K562 (cell line): ENCODE data around the gene CXCL14. TPM values are rescaled to one million over a fixed set of nuclear protein-coding genes. Genes with fewer than 3 reads are reported as not detected.

ENCODE experiments used
- ATAC-seq: fragments of 200-7000 bp; cut with Tn5 transposase; 3 replicates; pipeline ENCODE4 v1.9.1; 2020; ENCODE audit warnings: moderate library complexity
- BruUV-seq: library from RNA; stranded (reverse); fragments of 400-500 nt; replicated peaks from 2 replicates; lab custom pipeline; 2021; lab: Mats Ljungman, UMichigan
- CTCF ChIA-PET: fragments of 300-600 bp; formaldehyde crosslinking; extraction: SDS; loops from one replicate; lab custom pipeline; 2021; ENCODE audit warnings: low intra/inter-chr PET ratio; lab: Yijun Ruan, JAX
- POLR2A ChIA-PET: fragments of 300-600, 350-650 bp; sonication (Branson Sonifier 250); formaldehyde crosslinking; extraction: SDS; loops from one replicate; lab custom pipeline; 2021; ENCODE audit warnings: antibody characterized with exemption, inconsistent platforms; lab: Yijun Ruan, JAX
- DNase-seq, 4 experiments: peaks; one replicate each; pipeline versions ENCODE4 v3.0.0 to v3.0.0-alpha.2; 2011 to 2018; ENCODE audit warnings: low spot score in 3 of 4, mixed read lengths in 3 of 4; ENCODE audit errors: extremely low read depth in 1 of 4
- FAIRE-seq: peaks from 2 replicates; lab custom pipeline; 2011; peaks lifted over from hg19 to GRCh38; lab: Jason Lieb, UNC
- H2AFZ ChIP-seq: 2 replicates; pipeline ENCODE4 v1.6.0; 2011; ENCODE audit warnings: low read depth, low read length, control low read depth, inconsistent platforms
- H3K27ac ChIP-seq: fragments of 200-600 bp; 3 replicates; pipeline ENCODE4 v1.8.0; 2011; ENCODE audit warnings: low read depth, mild to moderate bottlenecking, control low read depth, inconsistent platforms, low read length, moderate library complexity, mixed read lengths; ENCODE audit errors: extremely low read depth
- H3K27me3 ChIP-seq, 2 experiments: fragments of 300-600 bp in 1 of 2; 2 replicates in 1 of 2; 3 replicates in 1 of 2; pipeline versions ENCODE4 v1.6.0 to v1.8.0; 2011; ENCODE audit warnings: inconsistent platforms in 2 of 2, low read length in 2 of 2, mild to moderate bottlenecking in 1 of 2, mixed read lengths in 1 of 2, moderate library complexity in 1 of 2; ENCODE audit not compliant: control insufficient read depth in 2 of 2, insufficient read depth in 2 of 2
- H3K36me3 ChIP-seq: fragments of 300-600 bp; 3 replicates; pipeline ENCODE4 v1.8.0; 2011; ENCODE audit warnings: mild to moderate bottlenecking, low read length, inconsistent platforms; ENCODE audit not compliant: control insufficient read depth, insufficient read depth
- H3K4me1 ChIP-seq, 2 experiments: fragments of 200-600 bp in 1 of 2; replicated peaks in 1 of 2; 2 replicates in 1 of 2; 3 replicates in 1 of 2; pipeline versions ENCODE4 v1.5.1 to v1.8.0; 2011; ENCODE audit warnings: inconsistent platforms in 2 of 2, low read length in 2 of 2, mild to moderate bottlenecking in 1 of 2, mixed read lengths in 1 of 2, moderate library complexity in 1 of 2; ENCODE audit not compliant: control insufficient read depth in 2 of 2, insufficient read depth in 2 of 2
- H3K4me2 ChIP-seq: 2 replicates; pipeline ENCODE4 v1.6.1; 2011; ENCODE audit warnings: low read length, control low read depth, inconsistent platforms, mixed read lengths; ENCODE audit not compliant: insufficient read depth
- H3K4me3 ChIP-seq: fragments of 200-600 bp; sonication (generic), shearing (Covaris generic); 2 replicates; pipeline ENCODE4 v1.5.1; 2016; ENCODE audit warnings: control low read depth, inconsistent platforms
- H3K79me2 ChIP-seq: fragments of 200-600 bp; 3 replicates; pipeline ENCODE4 v1.8.0; 2011; ENCODE audit warnings: low read length, inconsistent platforms; ENCODE audit not compliant: control insufficient read depth, insufficient read depth
- H3K9ac ChIP-seq, 2 experiments: 2 replicates each; pipeline versions ENCODE4 v1.6.0 to v1.6.1; 2011; ENCODE audit warnings: low read depth in 2 of 2, low read length in 2 of 2, control low read depth in 1 of 2, inconsistent platforms in 1 of 2, mild to moderate bottlenecking in 1 of 2, mixed read lengths in 1 of 2; ENCODE audit not compliant: insufficient read depth in 1 of 2
- H3K9me1 ChIP-seq: one replicate; pipeline ENCODE4 v1.6.0; 2011; ENCODE audit warnings: inconsistent platforms, mild to moderate bottlenecking, low read length, moderate library complexity; ENCODE audit not compliant: control insufficient read depth, insufficient read depth
- H3K9me3 ChIP-seq: replicated peaks from 2 replicates; pipeline ENCODE4 v1.5.1; 2011; ENCODE audit warnings: low read depth, low read length, inconsistent platforms; ENCODE audit not compliant: control insufficient read depth, insufficient read depth
- H4K20me1 ChIP-seq: replicated peaks from 2 replicates; pipeline ENCODE4 v1.6.1; 2011; ENCODE audit warnings: low read length, inconsistent platforms, mixed read lengths; ENCODE audit not compliant: control insufficient read depth, insufficient read depth
- CBX8 ChIP-seq: fragments of 200-600 bp; sonication (generic); IDR thresholded peaks from 2 replicates; pipeline ENCODE4 v1.6.1; 2012; ENCODE audit warnings: borderline replicate concordance, mixed run types, low read depth, mild to moderate bottlenecking, moderate library complexity, mixed read lengths, low read length, control low read depth, inconsistent platforms; ENCODE audit not compliant: poor library complexity, severe bottlenecking; ENCODE audit errors: extremely low read depth
- GATAD2B ChIP-seq: fragments of 450-650 bp; IDR thresholded peaks from 2 replicates; pipeline ENCODE4 v1.6.1; 2017; ENCODE audit warnings: mild to moderate bottlenecking, borderline replicate concordance
- HNRNPL ChIP-seq: fragments of 200-400 bp; formaldehyde crosslinking; IDR thresholded peaks from 2 replicates; pipeline ENCODE4 v1.6.1; 2017; ENCODE audit warnings: low read depth, mild to moderate bottlenecking, low read length
- MECOM ChIP-seq: fragments of 250-450 bp; sonication (Bioruptor Pico); IDR thresholded peaks from 2 replicates; pipeline ENCODE4 v1.8.0; 2022; ENCODE audit warnings: inconsistent platforms
- RBM15 ChIP-seq: fragments of 200-400 bp; formaldehyde crosslinking; IDR thresholded peaks from 2 replicates; pipeline ENCODE4 v1.6.1; 2018; ENCODE audit warnings: mild to moderate bottlenecking, low read length, moderate library complexity; ENCODE audit not compliant: insufficient read depth
- SIRT6 ChIP-seq: IDR thresholded peaks from one replicate; pipeline ENCODE4 v1.6.1; 2012; ENCODE audit warnings: low read depth, mild to moderate bottlenecking, control low read depth, inconsistent platforms, low read length, moderate library complexity
- SRSF9 ChIP-seq: fragments of 200-400 bp; formaldehyde crosslinking; IDR thresholded peaks from 2 replicates; pipeline ENCODE4 v1.6.1; 2017; ENCODE audit warnings: low read depth, low read length, borderline replicate concordance
- ZNF184 ChIP-seq: sonication (generic); formaldehyde crosslinking; IDR thresholded peaks from 2 replicates; pipeline ENCODE4 v1.5.0; 2020; ENCODE audit warnings: missing genetic modification reagents
- ZNF707 ChIP-seq: fragments of 250-450 bp; sonication (Bioruptor Pico); conservative IDR thresholded peaks from 2 replicates; pipeline ENCODE4 v1.8.0; 2022; ENCODE audit warnings: inconsistent platforms, mild to moderate bottlenecking, moderate library complexity
- WGBS: fragments of 100-300 bp; shearing (Covaris generic); methylation state at CpG from one replicate; pipeline ENCODE4 v1.1.6; 2016; ENCODE audit warnings: low coverage, mixed read lengths; ENCODE audit not compliant: insufficient coverage; ENCODE audit errors: missing lambda C conversion rate; 5-methylcytosine and 5-hydroxymethylcytosine counted together
- in situ Hi-C: fragments of 300-500 bp; cut with MboI; formaldehyde crosslinking; loops from 4 replicates; pipeline ENCODE4 v1.15.0; 2018; ENCODE audit warnings: inconsistent platforms, mixed read lengths
- intact Hi-C: fragments of 100-400 bp; cut with micrococcal nuclease; formaldehyde crosslinking; loops from 2 replicates; pipeline ENCODE4 v1.14.2; 2022
- polyA plus RNA-seq, 8 experiments: library from polyadenylated mRNA; depleted of rRNA in 4 of 8; stranded (reverse) in 5 of 8; unstranded in 3 of 8; fragments of >200 nt; fragmentation: Nextera tagmentation in 2 of 8; fragmentation: Illumina TruSeq in 1 of 8; extraction: Ambion mirVana in 2 of 8; extraction: Trizol in 1 of 8; gene quantifications; 2 replicates each; pipeline versions ENCODE4 v1.2.1 to v1.2.3, GENCODE V29; 2011 to 2014; ENCODE audit warnings: inconsistent platforms in 1 of 8, missing spikeins in 1 of 8
- total RNA-seq, 7 experiments: library from RNA; depleted of rRNA in 6 of 7; stranded (reverse); fragments of >200 nt in 6 of 7; fragmentation: Illumina TruSeq in 2 of 7; extraction: Trizol in 2 of 7; gene quantifications; 2 replicates each; pipeline versions ENCODE4 v1.2.1 to v1.2.3, GENCODE V29; 2011 to 2021; ENCODE audit warnings: low replicate concordance in 1 of 7
- TF ChIP-seq, protein P1 (sequence below): fragments of 450-650 bp; IDR thresholded peaks from 2 replicates; pipeline ENCODE4 v1.6.1; 2016; ENCODE audit warnings: low read depth
- TF ChIP-seq, protein P2 (sequence below), 2 experiments: IDR thresholded peaks; 2 replicates each; pipeline ENCODE4 v1.6.1; 2011; ENCODE audit warnings: borderline replicate concordance in 1 of 2, control low read depth in 1 of 2, low read depth in 1 of 2, low read length in 1 of 2, mild to moderate bottlenecking in 1 of 2, mixed read lengths in 1 of 2, moderate library complexity in 1 of 2; ENCODE audit not compliant: insufficient read depth in 1 of 2, insufficient read length in 1 of 2, poor library complexity in 1 of 2, severe bottlenecking in 1 of 2; ENCODE audit errors: extremely low read depth in 1 of 2
- TF ChIP-seq, protein P3 (sequence below): fragments of 250-450 bp; sonication (Bioruptor Pico); IDR thresholded peaks from 2 replicates; pipeline ENCODE4 v1.8.0; 2021; ENCODE audit warnings: moderate library complexity, mild to moderate bottlenecking, inconsistent platforms

Gene CXCL14
- total and polyA plus RNA-seq, 9 of the 15 experiments (the other 6 are each of a cell fraction or from before 2014, with no cell fraction given): not detected

DNA sequence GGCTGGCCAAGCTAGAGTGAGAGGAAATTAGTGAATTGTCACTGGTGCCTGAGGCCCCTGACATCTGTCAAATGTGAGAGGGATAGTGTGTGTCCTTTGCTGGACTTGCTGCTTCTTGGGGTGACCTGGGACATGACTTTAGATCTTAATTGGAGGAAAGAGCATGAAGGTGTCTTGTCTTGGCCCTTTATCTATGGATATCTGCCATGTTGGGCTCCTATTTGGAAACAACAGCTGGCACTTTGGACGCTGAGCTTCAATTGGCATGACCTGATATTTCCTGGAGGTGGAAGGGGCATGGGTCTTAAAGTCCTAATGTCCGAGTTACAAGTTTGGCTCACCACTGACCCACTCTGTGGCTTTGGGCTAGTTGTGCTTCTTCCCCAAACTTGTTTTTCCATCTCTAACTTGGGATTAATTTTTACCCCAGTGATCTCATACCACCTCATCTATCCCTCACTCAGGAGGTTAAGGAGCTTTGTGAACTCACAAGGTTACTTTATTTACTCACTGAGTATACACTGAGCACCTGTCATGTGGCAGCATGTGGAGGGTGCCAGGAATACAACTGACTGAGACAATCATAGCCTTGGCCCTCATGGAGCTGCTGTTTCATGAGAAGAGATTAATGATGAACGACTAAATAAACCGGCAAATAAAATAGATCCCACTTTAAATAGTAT is 30.1 kb upstream of the CXCL14 start:
- Histone ChIP-seq H3K4me1 (no peaks in the 10 kb centered on the region), H3K36me3 (no peaks in the 10 kb centered on the region), H3K79me2 (no peaks in the 10 kb centered on the region), H3K27me3 (no peaks in the 10 kb centered on the region; a peak in 1 of 5 replicates), H3K27ac (no peak overlapping the region), H3K9me1 (no peaks in the 10 kb centered on the region), H3K4me2 (no peak overlapping the region), H3K9me3 (no peaks in the 10 kb centered on the region), H3K9ac (no peak overlapping the region), H2AFZ (no peak overlapping the region), H4K20me1 (no peaks in the 10 kb centered on the region), H3K4me3 (no peak overlapping the region)
- no peak for FAIRE-seq
- no peak for ATAC-seq
- intact Hi-C loops (no loop called here), in situ Hi-C loops (no loop called here)
- POLR2A ChIA-PET: interaction anchor here (0.7 kb wide), 1 partner anchor 10 kb away, joined by 3 read pairs; no protein-coding TSS in a partner anchor
- DNase-seq: no peak
- CTCF ChIA-PET: no interaction called here
- WGBS: 3% methylated on average over 4 of the region's 4 CpGs
- no TSS peak for BruUV-seq
- TF ChIP-seq ZNF707 (no peak), ZNF184 (no peak), GATAD2B (no peak), RBM15 (no peak), SRSF9 (no peak), MECOM (CRISPR knock-in tag) (no peak), HNRNPL (no peak), CBX8 (no peak), SIRT6 (no peak)
- TF ChIP-seq, protein P1, sequence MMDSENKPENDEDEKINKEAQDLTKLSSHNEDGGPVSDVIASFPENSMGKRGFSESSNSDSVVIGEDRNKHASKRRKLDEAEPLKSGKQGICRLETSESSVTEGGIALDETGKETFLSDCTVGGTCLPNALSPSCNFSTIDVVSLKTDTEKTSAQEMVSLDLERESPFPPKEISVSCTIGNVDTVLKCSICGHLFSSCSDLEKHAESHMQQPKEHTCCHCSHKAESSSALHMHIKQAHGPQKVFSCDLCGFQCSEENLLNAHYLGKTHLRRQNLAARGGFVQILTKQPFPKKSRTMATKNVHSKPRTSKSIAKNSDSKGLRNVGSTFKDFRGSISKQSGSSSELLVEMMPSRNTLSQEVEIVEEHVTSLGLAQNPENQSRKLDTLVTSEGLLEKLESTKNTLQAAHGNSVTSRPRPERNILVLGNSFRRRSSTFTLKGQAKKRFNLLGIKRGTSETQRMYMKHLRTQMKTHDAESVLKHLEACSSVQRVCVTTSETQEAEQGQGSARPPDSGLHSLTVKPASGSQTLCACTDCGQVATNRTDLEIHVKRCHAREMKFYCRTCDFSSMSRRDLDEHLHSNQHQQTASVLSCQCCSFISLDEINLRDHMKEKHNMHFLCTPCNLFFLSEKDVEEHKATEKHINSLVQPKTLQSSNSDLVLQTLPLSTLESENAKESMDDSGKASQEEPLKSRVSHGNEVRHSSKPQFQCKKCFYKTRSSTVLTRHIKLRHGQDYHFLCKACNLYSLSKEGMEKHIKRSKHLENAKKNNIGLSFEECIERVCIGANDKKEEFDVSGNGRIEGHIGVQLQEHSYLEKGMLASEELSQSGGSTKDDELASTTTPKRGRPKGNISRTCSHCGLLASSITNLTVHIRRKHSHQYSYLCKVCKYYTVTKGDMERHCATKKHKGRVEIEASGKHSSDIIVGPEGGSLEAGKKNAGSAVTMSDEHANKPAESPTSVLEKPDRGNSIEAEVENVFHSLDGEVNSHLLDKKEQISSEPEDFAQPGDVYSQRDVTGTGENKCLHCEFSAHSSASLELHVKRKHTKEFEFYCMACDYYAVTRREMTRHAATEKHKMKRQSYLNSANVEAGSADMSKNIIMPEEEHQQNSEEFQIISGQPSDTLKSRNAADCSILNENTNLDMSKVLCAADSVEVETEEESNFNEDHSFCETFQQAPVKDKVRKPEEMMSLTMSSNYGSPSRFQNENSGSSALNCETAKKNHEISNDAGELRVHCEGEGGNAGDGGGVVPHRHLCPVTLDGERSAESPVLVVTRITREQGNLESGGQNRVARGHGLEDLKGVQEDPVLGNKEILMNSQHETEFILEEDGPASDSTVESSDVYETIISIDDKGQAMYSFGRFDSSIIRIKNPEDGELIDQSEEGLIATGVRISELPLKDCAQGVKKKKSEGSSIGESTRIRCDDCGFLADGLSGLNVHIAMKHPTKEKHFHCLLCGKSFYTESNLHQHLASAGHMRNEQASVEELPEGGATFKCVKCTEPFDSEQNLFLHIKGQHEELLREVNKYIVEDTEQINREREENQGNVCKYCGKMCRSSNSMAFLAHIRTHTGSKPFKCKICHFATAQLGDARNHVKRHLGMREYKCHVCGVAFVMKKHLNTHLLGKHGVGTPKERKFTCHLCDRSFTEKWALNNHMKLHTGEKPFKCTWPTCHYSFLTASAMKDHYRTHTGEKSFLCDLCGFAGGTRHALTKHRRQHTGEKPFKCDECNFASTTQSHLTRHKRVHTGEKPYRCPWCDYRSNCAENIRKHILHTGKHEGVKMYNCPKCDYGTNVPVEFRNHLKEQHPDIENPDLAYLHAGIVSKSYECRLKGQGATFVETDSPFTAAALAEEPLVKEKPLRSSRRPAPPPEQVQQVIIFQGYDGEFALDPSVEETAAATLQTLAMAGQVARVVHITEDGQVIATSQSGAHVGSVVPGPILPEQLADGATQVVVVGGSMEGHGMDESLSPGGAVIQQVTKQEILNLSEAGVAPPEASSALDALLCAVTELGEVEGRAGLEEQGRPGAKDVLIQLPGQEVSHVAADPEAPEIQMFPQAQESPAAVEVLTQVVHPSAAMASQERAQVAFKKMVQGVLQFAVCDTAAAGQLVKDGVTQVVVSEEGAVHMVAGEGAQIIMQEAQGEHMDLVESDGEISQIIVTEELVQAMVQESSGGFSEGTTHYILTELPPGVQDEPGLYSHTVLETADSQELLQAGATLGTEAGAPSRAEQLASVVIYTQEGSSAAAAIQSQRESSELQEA: no peak
- TF ChIP-seq, protein P2, sequence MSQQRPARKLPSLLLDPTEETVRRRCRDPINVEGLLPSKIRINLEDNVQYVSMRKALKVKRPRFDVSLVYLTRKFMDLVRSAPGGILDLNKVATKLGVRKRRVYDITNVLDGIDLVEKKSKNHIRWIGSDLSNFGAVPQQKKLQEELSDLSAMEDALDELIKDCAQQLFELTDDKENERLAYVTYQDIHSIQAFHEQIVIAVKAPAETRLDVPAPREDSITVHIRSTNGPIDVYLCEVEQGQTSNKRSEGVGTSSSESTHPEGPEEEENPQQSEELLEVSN (IDR thresholded peaks at IDR 0.05; ENCODE audit: borderline replicate concordance in 1 of 2, extremely low read depth in 1 of 2, insufficient read depth in 1 of 2, insufficient read length in 1 of 2, low read depth in 1 of 2, low read length in 1 of 2, poor library complexity in 1 of 2, severe bottlenecking in 1 of 2): no peak
- TF ChIP-seq, protein P3, sequence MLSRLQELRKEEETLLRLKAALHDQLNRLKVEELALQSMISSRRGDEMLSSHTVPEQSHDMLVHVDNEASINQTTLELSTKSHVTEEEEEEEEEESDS (CRISPR knock-in tag): no peak
